ENCODE results near the gene PRRT2.

The PRRT2 gene

DNA sequence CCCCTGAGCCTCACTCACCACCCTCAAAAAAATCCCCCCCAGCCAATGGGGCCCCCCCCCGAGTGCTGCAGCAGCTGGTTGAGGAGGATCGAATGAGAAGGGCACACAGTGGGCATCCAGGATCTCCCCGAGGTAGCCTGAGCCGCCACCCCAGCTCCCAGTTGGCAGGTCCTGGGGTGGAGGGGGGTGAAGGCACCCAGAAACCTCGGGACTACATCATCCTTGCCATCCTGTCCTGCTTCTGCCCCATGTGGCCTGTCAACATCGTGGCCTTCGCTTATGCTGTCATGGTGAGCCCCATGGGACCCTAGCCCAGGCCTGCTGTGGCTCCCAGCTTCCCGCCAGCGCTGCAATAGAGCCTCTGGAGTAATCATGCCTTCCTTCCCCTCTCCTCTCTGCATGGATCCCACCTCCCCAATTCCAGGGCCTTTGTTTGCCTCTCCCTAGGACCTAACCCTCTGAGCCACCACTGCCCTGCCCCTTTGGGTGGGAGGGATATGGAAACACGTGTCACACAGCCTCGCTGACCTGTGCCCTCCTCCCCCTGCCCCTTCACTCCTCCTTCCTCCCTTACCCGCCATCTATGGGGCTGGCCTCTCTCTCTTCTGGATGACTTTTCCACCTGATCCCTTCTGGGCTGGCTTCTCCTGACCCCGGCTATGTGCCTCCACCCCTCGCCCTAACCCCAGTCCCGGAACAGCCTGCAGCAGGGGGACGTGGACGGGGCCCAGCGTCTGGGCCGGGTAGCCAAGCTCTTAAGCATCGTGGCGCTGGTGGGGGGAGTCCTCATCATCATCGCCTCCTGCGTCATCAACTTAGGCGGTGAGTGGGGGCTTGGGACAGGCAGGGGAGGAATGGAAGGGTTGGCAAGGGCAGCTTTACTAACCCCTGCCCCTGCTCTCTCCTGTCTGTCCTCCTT is 1.9 kb downstream of the PRRT2 start:
- no peak for DNase-seq (ENCODE audit: low spot score)
- ATAC-seq (ENCODE audit: low read depth) = no peak
- Histone ChIP-seq H3K4me1 (ENCODE audit: insufficient read depth, poor library complexity, severe bottlenecking) (peaks cover 4% of the 10 kb centered on the region), H3K27ac (ENCODE audit: poor library complexity, severe bottlenecking) (no peak overlapping the region), H3K36me3 (ENCODE audit: low read depth) (peaks cover 26% of the 10 kb centered on the region), H3K27me3 (ENCODE audit: insufficient read depth, poor library complexity, severe bottlenecking) (no peaks in the 10 kb centered on the region), H3K9me3 (ENCODE audit: severe bottlenecking) (no peaks in the 10 kb centered on the region), H3K4me3 (ENCODE audit: severe bottlenecking) (no peak overlapping the region)
- TF ChIP-seq, protein P1, sequence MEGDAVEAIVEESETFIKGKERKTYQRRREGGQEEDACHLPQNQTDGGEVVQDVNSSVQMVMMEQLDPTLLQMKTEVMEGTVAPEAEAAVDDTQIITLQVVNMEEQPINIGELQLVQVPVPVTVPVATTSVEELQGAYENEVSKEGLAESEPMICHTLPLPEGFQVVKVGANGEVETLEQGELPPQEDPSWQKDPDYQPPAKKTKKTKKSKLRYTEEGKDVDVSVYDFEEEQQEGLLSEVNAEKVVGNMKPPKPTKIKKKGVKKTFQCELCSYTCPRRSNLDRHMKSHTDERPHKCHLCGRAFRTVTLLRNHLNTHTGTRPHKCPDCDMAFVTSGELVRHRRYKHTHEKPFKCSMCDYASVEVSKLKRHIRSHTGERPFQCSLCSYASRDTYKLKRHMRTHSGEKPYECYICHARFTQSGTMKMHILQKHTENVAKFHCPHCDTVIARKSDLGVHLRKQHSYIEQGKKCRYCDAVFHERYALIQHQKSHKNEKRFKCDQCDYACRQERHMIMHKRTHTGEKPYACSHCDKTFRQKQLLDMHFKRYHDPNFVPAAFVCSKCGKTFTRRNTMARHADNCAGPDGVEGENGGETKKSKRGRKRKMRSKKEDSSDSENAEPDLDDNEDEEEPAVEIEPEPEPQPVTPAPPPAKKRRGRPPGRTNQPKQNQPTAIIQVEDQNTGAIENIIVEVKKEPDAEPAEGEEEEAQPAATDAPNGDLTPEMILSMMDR (IDR thresholded peaks at IDR 0.05; ENCODE audit: poor library complexity, severe bottlenecking) = no peak

DNA sequence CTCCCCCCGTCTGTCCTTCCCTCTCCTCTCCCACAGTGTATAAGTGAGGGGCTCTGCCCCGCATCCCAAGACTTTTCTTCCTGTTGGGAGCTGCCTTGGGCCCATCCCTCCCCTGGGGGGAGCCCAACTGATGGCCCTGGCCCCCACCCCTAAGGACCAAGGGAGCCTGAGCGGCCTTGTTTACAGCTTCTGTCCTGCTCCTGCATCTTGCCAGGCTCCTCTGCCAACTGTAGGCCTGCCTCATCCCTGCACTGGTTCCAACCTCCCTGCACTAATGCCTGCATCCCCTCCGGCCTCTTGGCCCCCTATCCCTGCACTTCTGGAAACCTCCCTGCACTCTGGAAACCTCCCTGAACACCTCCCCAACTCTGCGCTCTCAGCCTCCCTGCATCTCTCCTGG is 2.6 kb downstream of the PRRT2 start:
- no peak overlapping the region for H3K4me3 ChIP-seq (ENCODE audit: severe bottlenecking)
- TF ChIP-seq, protein P1 (IDR thresholded peaks at IDR 0.05; ENCODE audit: poor library complexity, severe bottlenecking) = no peak

DNA sequence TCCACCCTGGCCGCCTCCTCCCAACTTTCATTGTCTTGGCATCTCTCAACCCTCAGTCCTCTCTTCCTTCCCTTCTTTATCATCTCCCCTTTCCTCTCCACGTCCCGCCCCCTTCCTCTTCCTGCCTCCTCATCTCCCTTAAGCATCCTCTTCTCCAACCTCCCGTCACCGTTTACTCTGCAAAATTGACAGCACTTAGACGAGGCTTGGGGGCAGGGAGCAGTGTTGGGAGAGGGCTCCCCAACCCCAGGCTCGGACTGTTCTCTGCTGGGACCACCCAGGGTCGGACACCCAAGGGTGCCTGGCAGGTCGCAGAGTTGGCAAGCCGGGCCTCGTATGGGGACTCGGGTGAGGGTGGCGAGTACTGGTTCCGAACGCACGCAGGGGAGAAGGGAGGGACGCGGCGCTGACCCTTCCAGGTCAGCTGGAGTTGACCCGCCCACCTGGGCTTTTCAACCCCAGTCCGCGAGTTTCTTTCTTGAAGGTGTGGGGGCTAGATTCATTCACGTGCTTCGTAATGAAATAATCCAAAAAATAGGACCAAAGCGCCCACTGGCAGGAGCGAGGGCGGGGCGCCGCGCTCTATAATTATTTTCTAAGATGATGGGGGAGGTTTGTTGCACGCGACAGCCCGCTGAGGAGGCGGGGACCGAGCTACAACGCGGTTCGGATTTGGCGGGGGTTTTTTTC is 3.2 kb downstream of the PRRT2 start:
- ATAC-seq (ENCODE audit: low read depth) (no peak), DNase-seq (ENCODE audit: low spot score) (no peak)
- Histone ChIP-seq H3K9me3 (ENCODE audit: severe bottlenecking) (no peaks in the 10 kb centered on the region), H3K27ac (ENCODE audit: poor library complexity, severe bottlenecking) (peak overlapping the region; percentile 79), H3K4me1 (ENCODE audit: insufficient read depth, poor library complexity, severe bottlenecking) (peaks cover 9% of the 10 kb centered on the region), H3K36me3 (ENCODE audit: low read depth) (peaks cover 29% of the 10 kb centered on the region), H3K27me3 (ENCODE audit: insufficient read depth, poor library complexity, severe bottlenecking) (no peaks in the 10 kb centered on the region), H3K4me3 (ENCODE audit: severe bottlenecking) (peak overlapping the region; percentile 57)
- TF ChIP-seq, protein P1 (IDR thresholded peaks at IDR 0.05; ENCODE audit: poor library complexity, severe bottlenecking) = no peak

More for the DNA sequence above, 2.6 kb downstream of the PRRT2 start:
- Histone ChIP-seq H3K9me3 (ENCODE audit: severe bottlenecking) (no peaks in the 10 kb centered on the region), H3K36me3 (ENCODE audit: low read depth) (peaks cover 27% of the 10 kb centered on the region), H3K4me1 (ENCODE audit: insufficient read depth, poor library complexity, severe bottlenecking) (peaks cover 4% of the 10 kb centered on the region), H3K27me3 (ENCODE audit: insufficient read depth, poor library complexity, severe bottlenecking) (no peaks in the 10 kb centered on the region), H3K27ac (ENCODE audit: poor library complexity, severe bottlenecking) (no peak overlapping the region)
- DNase-seq (ENCODE audit: low spot score) (no peak), ATAC-seq (ENCODE audit: low read depth) (no peak)

DNA sequence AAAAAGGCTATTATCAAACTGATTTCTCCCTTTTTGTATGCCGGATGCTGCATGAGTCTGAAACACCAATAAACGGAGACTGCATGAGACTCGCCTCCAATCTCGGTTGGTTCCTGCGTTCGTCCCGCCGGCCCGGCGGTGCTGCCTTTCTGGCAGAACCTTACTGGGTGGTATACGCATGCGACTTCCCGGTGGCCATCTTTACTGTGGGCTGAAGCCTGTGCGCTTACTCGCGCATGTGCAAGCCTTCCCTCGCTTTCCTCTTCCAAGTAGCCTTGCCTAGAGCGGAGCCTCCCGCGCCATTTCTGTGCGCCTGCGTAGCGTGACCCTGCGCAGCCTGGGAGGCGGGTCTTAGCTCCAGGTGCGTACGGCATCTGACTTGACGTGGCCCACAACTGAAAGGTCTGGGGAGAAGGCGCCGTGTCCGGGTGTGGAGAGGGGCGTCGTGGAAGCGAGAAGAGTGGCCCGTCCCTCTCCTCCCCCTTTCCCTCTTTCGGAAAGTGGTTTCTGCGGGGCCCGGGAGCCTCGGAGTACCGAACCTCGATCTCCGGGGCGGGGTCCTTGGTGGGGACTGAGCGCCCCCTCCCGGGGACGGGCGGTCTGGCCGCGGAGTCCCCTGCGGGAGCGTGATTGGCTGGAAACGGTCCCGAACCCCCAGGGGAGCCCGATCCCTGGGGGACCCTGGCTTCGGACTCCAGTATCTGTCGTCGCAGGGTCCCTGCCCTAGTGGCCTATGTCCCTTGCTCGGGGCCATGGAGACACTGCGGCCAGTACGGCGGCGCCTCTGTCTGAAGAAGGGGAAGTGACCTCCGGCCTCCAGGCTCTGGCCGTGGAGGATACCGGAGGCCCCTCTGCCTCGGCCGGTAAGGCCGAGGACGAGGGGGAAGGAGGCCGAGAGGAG is 4.0 kb downstream of the PRRT2 start, which contains the start of gene PAGR1:
Gene PAGR1 (plus strand): TSS at position 360 of the 901 bp plus-strand sequence. CDS start 374 bp downstream, at position 734.
- peak within 1 kb of the TSS; percentile 79 for H3K27ac ChIP-seq (ENCODE audit: poor library complexity, severe bottlenecking)
- TF ChIP-seq, protein P1 (IDR thresholded peaks at IDR 0.05; ENCODE audit: poor library complexity, severe bottlenecking) = peak; percentile 97
- ATAC-seq (ENCODE audit: low read depth) (peak; percentile 54), DNase-seq (ENCODE audit: low spot score) (peak; percentile 96)
- H3K36me3 ChIP-seq (ENCODE audit: low read depth) = peaks cover 27% of the 10 kb centered on the region
- H3K4me3 ChIP-seq (ENCODE audit: severe bottlenecking) = peak within 1 kb of the TSS; percentile 57
- H3K4me1 ChIP-seq (ENCODE audit: insufficient read depth, poor library complexity, severe bottlenecking) = peaks cover 9% of the 10 kb centered on the region
- no peaks in the 10 kb centered on the region for H3K9me3 ChIP-seq (ENCODE audit: severe bottlenecking)
- H3K27me3 ChIP-seq (ENCODE audit: insufficient read depth, poor library complexity, severe bottlenecking) = no peaks in the 10 kb centered on the region
